NCI-H510A (cell line): Measurements from ENCODE around the gene WASF1.

Experiments used
- DNase-seq: peaks from one replicate; lab custom pipeline; 2025; lab: John Stamatoyannopoulos, UW

WASF1 gene

GRCh38 chr6:110179406-110180227 lies at the start of gene WASF1:
Gene WASF1 (minus strand): TSS chr6:110179670. CDS start chr6:110127601, 52,069 bp downstream.
- DNase-seq = peak; percentile 51

DNA sequence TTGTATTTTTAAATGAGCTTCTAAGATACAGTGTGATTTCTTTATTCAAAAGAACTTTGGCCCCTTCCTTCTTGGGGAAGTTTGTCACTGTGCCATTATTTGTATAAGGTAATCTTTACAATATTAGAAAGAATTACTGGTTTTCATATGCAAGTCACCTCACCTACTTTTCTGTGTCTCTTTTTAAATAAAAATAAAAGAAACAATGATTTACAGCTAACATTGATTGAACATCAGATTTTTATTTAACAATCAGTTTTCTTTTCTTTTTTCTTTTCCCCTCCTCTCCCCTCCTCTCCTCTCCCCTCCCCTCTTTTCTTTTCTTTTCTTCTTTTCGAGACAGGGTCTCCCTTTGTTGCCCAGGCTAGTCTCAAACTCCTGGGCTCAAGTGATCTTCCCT lies 46.8 kb upstream of the WASF1 start:
- DNase-seq = no peak

- DNase-seq = no peak
Measured at GRCh38 chr6:110221738-110222137, 42.3 kb upstream of the WASF1 start.

GRCh38 chr6:110217266-110217665 lies 37.8 kb upstream of the WASF1 start:
- no peak for DNase-seq

DNA sequence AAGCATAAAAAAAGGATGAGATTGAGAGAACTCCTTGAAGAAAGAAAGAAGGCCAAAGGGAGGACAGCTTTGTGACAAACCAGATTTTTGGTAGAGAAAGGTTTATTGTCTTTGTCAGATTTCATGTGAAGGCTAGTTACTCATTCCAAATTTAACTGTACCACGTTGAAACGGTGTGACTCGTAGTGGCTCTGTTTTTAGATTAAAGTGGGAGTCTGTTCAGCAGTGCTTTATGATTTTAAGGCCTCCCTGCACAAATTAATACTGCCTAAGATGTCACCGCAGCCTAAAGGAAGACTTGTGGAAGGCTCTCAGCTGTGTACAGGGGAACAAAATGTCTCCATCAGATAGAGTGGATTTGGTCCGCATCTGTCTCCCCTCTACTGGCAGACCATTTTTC lies 36.7 kb upstream of the WASF1 start:
- DNase-seq = no peak

DNA sequence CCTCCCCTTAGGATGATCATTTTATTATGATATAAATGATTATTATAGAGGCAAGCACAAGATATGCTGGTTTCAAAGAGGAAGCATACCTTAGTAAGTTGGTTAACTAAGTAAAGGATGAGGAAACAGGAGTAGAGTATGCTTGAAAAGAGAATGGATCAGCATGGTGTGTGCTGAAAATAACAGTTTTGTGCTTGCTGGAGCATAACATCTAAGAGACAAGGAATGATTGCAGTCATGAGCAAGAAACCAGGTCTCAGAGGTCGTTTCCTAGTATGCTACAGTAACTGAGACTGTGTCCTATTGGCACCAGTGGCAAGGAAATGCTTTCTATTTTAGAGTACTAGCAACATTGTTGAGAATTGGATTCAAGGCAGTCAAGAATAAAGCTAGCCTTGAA lies 34.9 kb upstream of the WASF1 start:
- no peak for DNase-seq

GRCh38 chr6:110211753-110212152 lies 32.3 kb upstream of the WASF1 start:
- DNase-seq = no peak

- no peak for DNase-seq
Measured at GRCh38 chr6:110207652-110208051, 28.2 kb upstream of the WASF1 start.

- no peak for DNase-seq
Measured at GRCh38 chr6:110201151-110201884, 21.8 kb upstream of the WASF1 start.

DNA sequence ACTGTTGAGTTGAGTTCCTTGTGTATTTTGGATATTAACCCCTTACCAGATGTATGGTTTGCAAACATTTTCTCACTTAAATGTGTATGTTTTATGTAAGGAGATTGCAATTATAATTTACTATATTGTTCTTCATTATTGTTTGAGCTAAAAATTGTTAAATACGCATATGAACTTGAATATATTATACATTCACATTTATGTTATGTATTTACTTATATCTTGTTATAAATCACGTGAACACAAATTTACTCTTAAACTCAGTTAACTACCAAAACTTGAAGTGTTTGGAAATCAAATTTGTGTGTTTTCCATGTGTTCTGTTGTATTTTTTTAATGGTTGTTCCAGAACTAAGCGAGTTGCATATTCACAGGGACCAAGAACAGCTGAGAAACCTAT lies 19.1 kb upstream of the WASF1 start:
- DNase-seq = no peak

GRCh38 chr6:110196874-110197273 lies 17.4 kb upstream of the WASF1 start:
- no peak for DNase-seq

DNA sequence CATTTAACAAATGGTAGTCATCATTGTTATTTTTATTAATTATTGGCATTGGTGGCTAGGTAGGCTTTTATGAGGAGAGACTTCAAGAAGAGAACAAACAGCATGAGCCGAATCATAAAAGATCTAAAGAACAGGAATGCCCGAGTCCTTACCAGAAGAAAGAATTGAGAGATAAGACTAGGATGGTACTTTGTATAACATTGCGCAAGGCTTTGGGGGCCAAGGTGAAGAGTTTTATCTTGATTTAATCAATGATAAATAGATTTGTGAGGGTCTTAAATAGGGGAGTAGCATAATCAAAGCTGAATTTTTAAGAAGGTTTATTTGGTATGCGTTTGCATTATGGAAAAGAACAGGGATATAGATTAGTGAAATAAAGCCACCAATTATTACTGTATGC lies 16.2 kb upstream of the WASF1 start:
- no peak for DNase-seq

DNA sequence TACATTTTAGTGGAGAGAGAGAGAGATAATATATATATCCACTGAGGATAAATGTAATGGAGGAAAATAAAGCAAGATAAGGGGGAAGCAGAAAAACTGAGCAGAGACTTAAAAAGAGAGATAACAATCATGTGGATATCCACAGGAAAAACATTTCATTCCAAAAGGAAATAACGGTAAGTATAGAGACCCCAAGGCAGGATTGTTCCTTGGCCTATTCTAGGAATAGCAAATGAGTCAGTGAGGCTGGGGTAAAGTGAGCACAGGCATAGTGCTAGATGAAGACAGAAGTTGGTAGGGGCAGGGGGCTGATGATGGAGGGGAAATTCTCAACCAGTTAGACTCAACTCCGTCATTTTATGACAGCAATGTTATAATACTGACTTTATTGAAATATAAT lies 12.0 kb upstream of the WASF1 start:
- no peak for DNase-seq

DNA sequence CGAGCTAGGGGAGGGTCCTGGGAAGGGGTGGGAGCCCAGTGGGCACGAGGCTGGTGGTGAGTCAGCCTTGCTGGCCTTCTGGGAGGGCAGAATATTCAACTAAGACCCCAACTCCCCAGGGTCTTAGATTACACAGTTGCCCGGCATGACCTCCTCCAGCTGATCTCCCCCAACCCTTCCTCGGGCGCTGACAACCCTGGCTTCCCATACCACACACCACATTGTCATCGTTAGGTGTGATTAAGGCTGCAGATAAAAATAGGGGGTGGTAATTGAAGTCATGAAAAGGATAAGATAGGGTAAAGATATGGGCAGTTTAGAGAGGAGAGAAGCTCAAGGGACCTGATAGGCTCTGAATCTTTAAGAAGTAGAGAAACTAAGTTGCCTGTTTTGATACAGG lies 11.3 kb upstream of the WASF1 start:
- DNase-seq = no peak

DNA sequence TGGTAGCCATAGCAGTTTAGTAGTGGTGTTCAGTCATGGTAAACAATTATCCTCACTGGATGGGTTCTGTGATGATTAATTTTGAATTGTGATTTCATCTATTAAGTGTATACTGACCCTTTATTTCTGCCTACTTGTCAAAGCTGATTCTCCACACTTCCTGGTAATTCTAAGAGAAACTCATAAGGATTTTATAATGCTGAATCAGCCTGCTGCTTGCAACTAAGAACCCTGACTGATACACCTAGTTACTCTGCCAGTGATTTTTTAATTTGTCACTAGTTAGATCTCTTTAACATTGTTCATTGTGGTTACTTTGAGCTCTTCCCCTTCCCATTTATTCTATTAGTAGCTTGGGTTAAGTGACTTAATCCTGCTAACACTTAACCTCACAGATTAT lies 9.3 kb upstream of the WASF1 start:
- DNase-seq = no peak

GRCh38 chr6:110185879-110186278 lies 6.4 kb upstream of the WASF1 start:
- no peak for DNase-seq

DNA sequence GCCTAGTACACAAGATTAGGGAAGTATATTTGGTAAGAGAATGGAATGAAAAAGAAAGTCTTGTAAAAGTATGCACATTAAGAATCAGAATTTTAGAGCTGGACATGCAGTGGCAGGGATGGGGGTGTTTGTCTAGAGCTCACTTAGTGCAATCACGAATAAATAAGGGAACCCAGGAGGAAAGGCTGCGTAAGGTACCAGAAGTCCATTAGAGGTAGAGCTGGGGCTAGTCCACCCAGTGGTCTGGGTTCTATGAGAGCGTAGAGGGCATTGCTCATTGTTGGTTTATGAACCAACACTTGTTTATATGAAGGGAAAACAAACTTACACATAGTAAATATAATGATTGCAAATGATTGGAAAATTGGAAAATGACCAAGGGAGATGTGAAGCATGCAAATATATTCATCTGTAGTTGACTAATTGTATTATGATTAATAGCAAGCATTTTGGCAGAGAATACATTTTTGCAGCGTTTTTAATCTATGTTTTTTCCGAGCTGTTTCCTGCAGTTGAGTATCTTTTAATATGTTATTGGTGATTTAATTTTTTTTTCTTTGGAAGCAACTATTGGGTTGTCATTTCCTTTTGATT lies 3.9 kb upstream of the WASF1 start:
- no peak for DNase-seq

- DNase-seq = no peak
Measured at GRCh38 chr6:110181131-110182030, 1.9 kb upstream of the WASF1 start.

DNA sequence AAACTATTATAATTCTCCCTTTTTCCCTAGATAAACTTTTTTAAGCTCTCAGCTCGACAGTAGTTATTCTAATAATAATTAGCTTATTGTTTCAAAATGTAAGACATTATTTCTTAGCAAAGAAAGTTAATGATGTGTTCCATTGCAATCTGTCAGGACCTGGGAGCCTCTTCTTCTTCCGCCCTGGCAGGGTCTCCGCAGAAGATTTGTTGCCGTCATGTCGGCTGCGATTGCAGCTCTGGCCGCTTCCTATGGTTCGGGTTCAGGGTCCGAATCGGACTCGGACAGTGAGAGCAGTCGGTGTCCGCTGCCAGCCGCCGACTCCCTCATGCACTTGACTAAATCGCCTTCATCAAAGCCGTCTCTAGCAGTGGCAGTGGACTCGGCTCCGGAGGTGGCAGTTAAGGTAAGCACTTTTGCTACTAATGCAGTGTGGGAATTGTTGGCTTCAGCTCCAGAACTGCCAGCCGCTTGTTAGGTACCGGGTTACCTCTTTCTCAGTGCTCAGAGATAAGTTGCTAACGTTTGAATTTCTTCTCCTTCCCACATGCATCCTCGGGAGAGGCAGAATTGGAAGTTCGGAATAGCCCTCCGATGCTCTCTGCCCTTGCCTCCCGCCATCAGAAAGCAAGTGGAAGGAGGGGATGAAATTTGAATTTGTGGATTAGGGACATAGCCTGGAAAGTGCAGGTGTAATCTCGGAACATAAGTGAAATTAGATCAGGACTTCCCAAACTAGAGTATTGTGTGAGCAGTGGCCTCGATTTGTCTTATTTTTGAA lies 948 bp upstream of the WASF1 start, which contains the start of gene CDC40:
Gene CDC40 (plus strand): TSS at position 200 of the 781 bp plus-strand sequence. CDS start 18 bp downstream, at position 218.
- DNase-seq = no peak

DNA sequence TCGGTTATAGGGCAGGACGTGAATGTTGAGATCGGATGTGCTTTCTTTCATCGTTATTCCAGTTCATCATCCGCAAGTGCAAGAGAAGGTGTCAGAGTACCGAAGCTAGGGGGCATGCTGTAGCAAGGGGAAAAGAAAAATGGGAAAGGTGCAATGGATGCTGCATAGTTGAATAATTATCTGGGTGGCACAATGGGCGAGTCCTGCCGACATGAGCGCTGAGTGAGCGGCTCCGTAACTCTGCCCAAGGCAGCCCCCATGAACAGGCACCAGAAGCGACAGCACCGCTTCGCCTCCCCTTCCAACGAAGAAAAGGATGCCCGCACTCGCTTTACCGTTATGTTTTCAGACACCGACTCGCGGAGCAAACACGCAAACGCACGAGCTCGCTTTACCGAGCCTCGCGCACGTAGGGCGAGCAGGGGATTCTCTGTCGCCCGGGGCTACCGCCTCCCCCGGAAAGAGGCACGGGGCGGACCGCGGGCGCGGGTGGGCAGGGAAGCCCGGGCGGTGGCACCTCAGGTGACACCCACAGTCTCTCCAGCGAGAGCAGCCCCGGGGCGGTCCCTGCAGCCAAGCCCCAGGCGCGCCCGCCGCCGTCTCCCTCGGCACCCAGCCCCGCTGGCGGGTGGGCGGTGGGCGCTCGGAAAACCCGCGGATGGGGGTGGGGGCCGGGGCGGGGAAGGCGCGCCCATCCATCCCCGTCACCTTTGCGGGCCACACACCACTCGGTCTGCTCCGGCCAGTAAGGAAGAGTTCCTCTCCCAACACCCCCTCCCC lies 654 bp downstream of the WASF1 start:
- DNase-seq = no peak
